Heart right ventricle (tissue), 16 donors: ENCODE results near the gene ABHD18. TPM values are rescaled to one million over a fixed set of nuclear protein-coding genes. Genes with fewer than 3 reads are reported as not detected.
"Not testable (repeated sequence)": the region's sequence is repeated elsewhere in the genome, so short reads cannot be mapped to it uniquely, and the experiment has no call there.

Experiments used
- ATAC-seq, 8 donors: fragments of 200-7000 bp; cut with Tn5 transposase; one replicate each; pipeline ENCODE4 v1.9.1; 2020; ENCODE audit warnings: mild to moderate bottlenecking in 8 of 8, moderate library complexity in 8 of 8, moderate number of reproducible peaks in 1 of 8
- DNase-seq, 2 donors: peaks; one replicate each; pipeline ENCODE4 v3.0.0-alpha.2; 2020
- H3K27ac ChIP-seq, 10 donors: fragments of 200-600 bp; sonication (generic) in 2 of 10; one replicate each; pipeline versions ENCODE4 v1.5.0 to v1.8.0; 2020 to 2022; ENCODE audit warnings: mild to moderate bottlenecking in 3 of 10
- H3K27me3 ChIP-seq, 7 donors: fragments of 200-600 bp; one replicate each; pipeline ENCODE4 v1.8.0; 2021 to 2022; ENCODE audit warnings: mild to moderate bottlenecking in 2 of 7
- H3K36me3 ChIP-seq, 9 donors: fragments of 200-600 bp; sonication (generic) in 1 of 9; one replicate each; pipeline versions ENCODE4 v1.5.0 to v1.8.0; 2020 to 2022; ENCODE audit warnings: mild to moderate bottlenecking in 2 of 9
- H3K4me1 ChIP-seq, 9 donors: fragments of 200-600 bp; sonication (generic) in 1 of 9; one replicate each; pipeline versions ENCODE4 v1.5.0 to v1.8.0; 2020 to 2022; ENCODE audit warnings: mild to moderate bottlenecking in 4 of 9
- H3K4me3 ChIP-seq, 10 donors: fragments of 200-600 bp; sonication (generic) in 2 of 10; one replicate each; pipeline versions ENCODE4 v1.5.0 to v1.8.0; 2020 to 2022; ENCODE audit warnings: mild to moderate bottlenecking in 7 of 10, moderate library complexity in 2 of 10
- H3K9me3 ChIP-seq, 11 donors: fragments of 200-600 bp in 10 of 11; sonication (generic) in 2 of 11; one replicate each; pipeline versions ENCODE4 v1.5.0 to v1.8.0; 2013 to 2022; ENCODE audit warnings: mild to moderate bottlenecking in 2 of 11, control low read depth in 1 of 11, moderate library complexity in 1 of 11
- CTCF ChIP-seq, 9 donors: fragments of 200-600 bp; sonication (generic) in 2 of 9; IDR thresholded peaks; one replicate each; pipeline versions ENCODE4 v1.5.0 to v1.8.0; 2021 to 2022; ENCODE audit warnings: antibody characterized with exemption in 9 of 9, mild to moderate bottlenecking in 5 of 9, moderate library complexity in 1 of 9
- WGBS, 2 donors: extraction: QIAGEN DNeasy Blood & Tissue Kit; methylation state at CpG; one replicate each; pipeline ENCODE4 v1.1.7; 2013; ENCODE audit warnings: inconsistent platforms in 1 of 2; 5-methylcytosine and 5-hydroxymethylcytosine counted together
- intact Hi-C, 10 donors: fragments of 100-400 bp; cut with DNase I; formaldehyde crosslinking; loops; one replicate each; pipeline versions ENCODE4 v1.11.1 to v1.14.2; 2022
- polyA plus RNA-seq, 2 donors: library from polyadenylated mRNA; stranded (reverse); fragments of 200-250 nt; gene quantifications; one replicate each; pipeline ENCODE4 v1.2.3, GENCODE V29; 2013
- total RNA-seq, 10 donors: library from RNA; stranded (reverse); fragmentation: NEBNext Ultra II Directional in 3 of 10; extraction: Animal tissue kit (Norgen Biotek cat#: 25700) in 3 of 10; gene quantifications; one replicate each; pipeline versions ENCODE4 v1.2.1 to v1.2.4, GENCODE V29; 2021 to 2023
- donor health status: Arrhythmogenic right ventricular cardiomyopathy.
- donor health status: ischemic (EF 13 %, LVEDD 7.1; RV severe dilation, severe dysfunction).
- donor health status: healthy with polysubstance abuse.
- donor health status: DM: no; HTN: yes; CAD: no.
- donor health status: DM: no; HTN: no; CAD: no.
- donor health status: ischemic (EF 25% LVEDD 6.9; RV normal size, moderate dysfunction).
- donor health status: ischemic (EF 25% LVEDD 5.7; RV mildly dilated, moderate dysfunction).
- donor health status: healthy.
- donor health status: DM: yes; HTN: yes; CAD: no.
- donor health status: Ischemic cardiomyopathy.
- donor health status: ischemic (EF 35%, LVEDD 5.7; RV mildly dilated, moderate dysfunction).
- donor health status: nonischemic (EF 11% LVEDD 7.7; RV severe dilation, severe dysfunction).
- donor health status: DM: yes; HTN: yes; CAD: no.
- donor health status: PGD.
- donor health status: ischemic (EF 29% LVEDD 5.4; RV normal size, mild dysfunction).
- donor health status: nonischemic (EF 23%, LVEDD 6.1; RV moderate dilation, normal function).

ABHD18 gene
- total and polyA plus RNA-seq, 12 donors, result 4.7 to 55.9 (median 18.2) TPM

- Histone ChIP-seq H3K36me3 (no peaks in the 10 kb centered on the region), H3K27me3 (no peaks in the 10 kb centered on the region), H3K4me1 (peaks cover 0 to 24% (median 9%) of the 10 kb centered on the region in 9 donors), H3K4me3 (peak overlapping the region; percentile 58 to 85 (median 73)), H3K27ac (peak overlapping the region; percentile 76 to 98 (median 94)), H3K9me3 (no peaks in the 10 kb centered on the region)
- TF ChIP-seq CTCF (IDR thresholded peaks at IDR 0.05), result peak in 3 of 9 donors; percentile 12 to 28 (median 17)
- DNase-seq (peak; percentile 43 to 56), ATAC-seq (peak; percentile 7 to 63 (median 32))
- intact Hi-C loops, result loop anchor here in 5 of 10 donors (5.0 to 10.0 kb wide), 4 partner anchors 95 to 223 kb away; partner anchors contain the start of genes ABHD18 (in 4 of the 5), MFSD8 (in 4 of the 5), PGRMC2 (in 1 of the 5) and PLK4 (in 1 of the 5)
- 0 to 1% methylated on average over 77 to 101 of the region's 101 CpGs for WGBS, 2 donors
These were observed 96.6 kb downstream of the ABHD18 start for GRCh38 chr4:128061566-128062536.

- DNase-seq, H3K4me3 ChIP-seq, H3K27me3 ChIP-seq, H3K36me3 ChIP-seq, H3K9me3 ChIP-seq, H3K27ac ChIP-seq, ATAC-seq: not testable (repeated sequence)
- 97% methylated on average over 10 of the region's 10 CpGs for WGBS, 2 donors
- peaks cover 0 to 15% (median 9%) of the 10 kb centered on the region in 9 donors for H3K4me1 ChIP-seq
- intact Hi-C loops, result loop anchor here in 3 of 10 donors (10.0 kb wide), 2 partner anchors 102 to 218 kb away; partner anchors contain the start of genes ABHD18 (in 2 of the 3), MFSD8 (in 2 of the 3) and PGRMC2 (in 1 of the 3)
These were observed 101.2 kb downstream of the ABHD18 start for GRCh38 chr4:128066453-128066820.

- no peaks in the 10 kb centered on the region for H3K36me3 ChIP-seq
- TF ChIP-seq CTCF (IDR thresholded peaks at IDR 0.05), result peak in 3 of 9 donors; percentile 25 to 35 (median 30)
- no peaks in the 10 kb centered on the region for H3K27me3 ChIP-seq
- no peak overlapping the region for H3K4me3 ChIP-seq
- WGBS, 2 donors, result 87 to 88% methylated on average over 3 of the region's 3 CpGs
- peaks cover 0 to 5% (median 0%) of the 10 kb centered on the region in 9 donors for H3K4me1 ChIP-seq
- no peak overlapping the region for H3K27ac ChIP-seq
- peaks cover 0 to 5% (median 0%) of the 10 kb centered on the region in 11 donors for H3K9me3 ChIP-seq
- ATAC-seq (no peak), DNase-seq (no peak)
- intact Hi-C loops, result loop anchor here in 3 of 10 donors (10.0 kb wide), 2 partner anchors 104 to 216 kb away; partner anchors contain the start of genes ABHD18 (in 2 of the 3), MFSD8 (in 2 of the 3) and PGRMC2 (in 1 of the 3)
These were observed 103.7 kb downstream of the ABHD18 start for GRCh38 chr4:128068918-128069317.

DNA sequence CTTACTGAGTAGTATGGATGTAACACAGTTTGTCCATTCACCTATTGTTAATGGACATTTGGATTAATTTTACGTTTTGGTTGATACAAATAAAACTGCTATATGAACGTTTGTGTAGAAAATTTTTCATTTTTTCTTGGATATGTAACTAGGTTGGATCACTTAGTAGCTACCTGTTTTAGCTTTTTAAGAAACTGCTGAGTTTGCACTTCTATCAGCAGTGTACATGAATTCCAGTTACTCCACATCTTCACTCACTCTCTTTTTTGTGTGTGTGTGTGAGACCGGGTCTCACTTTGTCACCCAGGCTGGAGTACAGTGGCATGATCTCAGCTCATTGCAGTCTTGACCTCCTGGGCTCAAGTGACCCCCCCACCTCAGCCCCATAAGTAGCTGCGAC, 111.3 kb downstream of the ABHD18 start:
- ATAC-seq (no peak), DNase-seq (no peak)
- Histone ChIP-seq H3K36me3 (peaks cover 0 to 59% (median 12%) of the 10 kb centered on the region in 9 donors), H3K4me3 (no peak overlapping the region), H3K4me1 (no peaks in the 10 kb centered on the region), H3K27me3 (no peaks in the 10 kb centered on the region), H3K9me3 (no peaks in the 10 kb centered on the region), H3K27ac (no peak overlapping the region)
- WGBS, 2 donors, result 91 to 98% methylated on average over 4 of the region's 4 CpGs
- no peak for TF ChIP-seq CTCF (IDR thresholded peaks at IDR 0.05)
- intact Hi-C loops, result no loop called here

Other genes with a start within 250 kb of the ABHD18 start
- not detected for gene SLC25A31, start 235.0 kb upstream of the ABHD18 start, total RNA-seq
- not detected for gene SLC25A31, start 235.0 kb upstream of the ABHD18 start, polyA plus RNA-seq
- gene HSPA4L, start 183.1 kb upstream of the ABHD18 start, total RNA-seq, result 10 to 100 TPM in 6 of 10 donors, 1 to 10 TPM in 4; 2.4 to 21.9 (median 15.6) TPM
- 1 to 10 TPM; 1.2 to 1.8 TPM for gene HSPA4L, start 183.1 kb upstream of the ABHD18 start, polyA plus RNA-seq
- gene PLK4, start 84.5 kb upstream of the ABHD18 start, total RNA-seq, result 1 to 10 TPM in 2 of 10 donors, under 1 TPM in 8; 0.25 to 3.7 (median 0.62) TPM
- gene PLK4, start 84.5 kb upstream of the ABHD18 start, polyA plus RNA-seq, result under 1 TPM; 0.22 to 0.43 TPM
- 10 to 100 TPM in 6 of 10 donors, 1 to 10 TPM in 4; 6.9 to 14.3 (median 11.0) TPM for gene MFSD8, start 233 bp upstream of the ABHD18 start, total RNA-seq
- gene MFSD8, start 233 bp upstream of the ABHD18 start, polyA plus RNA-seq, result 10 to 100 TPM in 1 of 2 donors, 1 to 10 TPM in 1; 3.7 to 15.0 TPM
- 10 to 100 TPM; 14.5 to 20.3 (median 18.9) TPM for gene LARP1B, start 95.9 kb downstream of the ABHD18 start, total RNA-seq
- 10 to 100 TPM; 17.4 to 19.9 TPM for gene LARP1B, start 95.9 kb downstream of the ABHD18 start, polyA plus RNA-seq